ENCODE results near the gene YWHAB.

- TF ChIP-seq EZH2phosphoT487 (IDR thresholded peaks at IDR 0.05; ENCODE audit: low read length) (no peak), CTCF (IDR thresholded peaks at IDR 0.05; ENCODE audit: low read length) (no peak), EZH2 (optimal IDR thresholded peaks at IDR 0.05; ENCODE audit: low read depth, low read length) (no peak)
These were observed 31.1 kb downstream of the YWHAB start for GRCh38 chr20:44916586-44916985.

All from MM.1S (cell line).